CD14-positive monocyte (primary cell): Measurements from ENCODE around the gene TNPO1. TPM values are rescaled to one million over a fixed set of nuclear protein-coding genes. Genes with fewer than 3 reads are reported as not detected.

Experiments used
- DNase-seq, 3 donors: peaks; one replicate each; pipeline ENCODE4 v3.0.0-alpha.2; 2011 to 2022
- H2AFZ ChIP-seq: 2 replicates; pipeline ENCODE4 v1.6.0; 2012; ENCODE audit warnings: mild to moderate bottlenecking, low read depth, low read length, inconsistent platforms; ENCODE audit not compliant: insufficient read depth, poor library complexity, severe bottlenecking
- H3K27ac ChIP-seq, 2 donors: 1 replicate in 1 of 2; 2 replicates in 1 of 2; pipeline ENCODE4 v1.5.1; 2012 to 2013; ENCODE audit warnings: low read length in 2 of 2, control low read depth in 1 of 2, inconsistent platforms in 1 of 2, low read depth in 1 of 2, mild to moderate bottlenecking in 1 of 2
- H3K27me3 ChIP-seq, 2 donors: one replicate each; pipeline versions ENCODE4 v1.6.0 to v1.6.1; 2011 to 2013; ENCODE audit warnings: low read length in 2 of 2; ENCODE audit not compliant: control insufficient read depth in 2 of 2, insufficient read depth in 2 of 2
- H3K36me3 ChIP-seq, 2 donors: replicated peaks in 1 of 2; 1 replicate in 1 of 2; 2 replicates in 1 of 2; pipeline versions ENCODE4 v1.5.1 to v1.6.1; 2012 to 2013; ENCODE audit warnings: low read length in 2 of 2, control low read depth in 1 of 2, inconsistent platforms in 1 of 2, mild to moderate bottlenecking in 1 of 2; ENCODE audit not compliant: insufficient read depth in 2 of 2, control insufficient read depth in 1 of 2
- H3K4me1 ChIP-seq, 2 donors: 1 replicate in 1 of 2; 2 replicates in 1 of 2; pipeline versions ENCODE4 v1.5.1 to v1.6.1; 2012 to 2013; ENCODE audit warnings: low read length in 2 of 2, control low read depth in 1 of 2, inconsistent platforms in 1 of 2, mild to moderate bottlenecking in 1 of 2, moderate library complexity in 1 of 2; ENCODE audit not compliant: insufficient read depth in 2 of 2, control insufficient read depth in 1 of 2
- H3K4me2 ChIP-seq: replicated peaks from 2 replicates; pipeline ENCODE3; 2012; ENCODE audit warnings: low read length, moderate library complexity, mild to moderate bottlenecking; ENCODE audit not compliant: poor library complexity, severe bottlenecking; ENCODE audit errors: extremely low read depth
- H3K4me3 ChIP-seq, 3 experiments: fragments of 200-600 bp in 1 of 3; sonication (generic) in 1 of 3; replicated peaks in 1 of 3; 1 replicate in 2 of 3; 2 replicates in 1 of 3; pipeline ENCODE4 v1.5.1; 2011 to 2013; ENCODE audit warnings: low read length in 3 of 3, mild to moderate bottlenecking in 3 of 3, control low read depth in 2 of 3, low read depth in 2 of 3, inconsistent platforms in 1 of 3, moderate library complexity in 1 of 3
- H3K79me2 ChIP-seq: 2 replicates; pipeline ENCODE4 v1.6.0; 2012; ENCODE audit warnings: mild to moderate bottlenecking, control low read depth, inconsistent platforms, low read length, moderate library complexity; ENCODE audit not compliant: insufficient read depth
- H3K9ac ChIP-seq: 2 replicates; pipeline ENCODE4 v1.6.0; 2017; ENCODE audit warnings: low read length, mild to moderate bottlenecking; ENCODE audit not compliant: insufficient read depth, poor library complexity, severe bottlenecking
- H3K9me3 ChIP-seq, 2 donors: replicated peaks in 1 of 2; 1 replicate in 1 of 2; 2 replicates in 1 of 2; pipeline versions ENCODE4 v1.5.1 to v1.6.1; 2012 to 2013; ENCODE audit warnings: low read length in 2 of 2, control low read depth in 1 of 2; ENCODE audit not compliant: control insufficient read depth in 1 of 2, insufficient read depth in 1 of 2
- H4K20me1 ChIP-seq: 2 replicates; pipeline ENCODE4 v1.6.0; 2012; ENCODE audit warnings: mild to moderate bottlenecking, low read length, control low read depth, moderate library complexity; ENCODE audit not compliant: insufficient read depth
- H3K27ac Mint-ChIP-seq, 7 donors: one replicate each; pipeline ENCODE4 v1.8.0; 2020; ENCODE audit warnings: mild to moderate bottlenecking in 7 of 7, mixed read lengths in 7 of 7, moderate library complexity in 6 of 7, inconsistent platforms in 2 of 7
- H3K27me3 Mint-ChIP-seq, 3 donors: one replicate each; pipeline ENCODE4 v1.8.0; 2021 to 2022; ENCODE audit warnings: low read depth in 3 of 3, mild to moderate bottlenecking in 3 of 3, mixed read lengths in 3 of 3, moderate library complexity in 3 of 3, inconsistent platforms in 1 of 3
- H3K36me3 Mint-ChIP-seq, 2 donors: one replicate each; pipeline ENCODE4 v1.8.0; 2020; ENCODE audit warnings: mixed read lengths in 2 of 2, inconsistent platforms in 1 of 2, mild to moderate bottlenecking in 1 of 2
- H3K4me1 Mint-ChIP-seq: one replicate; pipeline ENCODE4 v1.8.0; 2020; ENCODE audit warnings: mild to moderate bottlenecking, mixed read lengths
- H3K4me3 Mint-ChIP-seq, 2 donors: one replicate each; pipeline ENCODE4 v1.8.0; 2020; ENCODE audit warnings: mild to moderate bottlenecking in 2 of 2, mixed read lengths in 2 of 2, moderate library complexity in 1 of 2
- H3K9me3 Mint-ChIP-seq, 7 donors: one replicate each; pipeline ENCODE4 v1.8.0; 2020 to 2022; ENCODE audit warnings: mixed read lengths in 7 of 7, mild to moderate bottlenecking in 6 of 7, moderate library complexity in 6 of 7, inconsistent platforms in 2 of 7
- CTCF ChIP-seq: fragments of 200-600 bp; IDR thresholded peaks from one replicate; pipeline ENCODE4 v1.8.0; 2022; ENCODE audit warnings: antibody characterized with exemption, mild to moderate bottlenecking
- WGBS: methylation state at CpG from one replicate; pipeline ENCODE4 v1.1.5; 2013; ENCODE audit warnings: missing lambda C conversion rate; ENCODE audit not compliant: insufficient coverage; 5-methylcytosine and 5-hydroxymethylcytosine counted together
- intact Hi-C, 2 donors: fragments of 100-400 bp; cut with micrococcal nuclease; formaldehyde crosslinking; loops; one replicate each; pipeline versions ENCODE4 v1.15.0 to v1.15.1; 2023
- polyA plus RNA-seq, 3 donors: library from polyadenylated mRNA; depleted of rRNA in 1 of 3; unstranded in 2 of 3; stranded (reverse) in 1 of 3; fragments of 300-500 nt in 2 of 3; fragments of >200 nt in 1 of 3; fragmentation: Illumina TruSeq in 2 of 3; gene quantifications; 1 replicate in 2 of 3; 2 replicates in 1 of 3; pipeline ENCODE4 v1.2.3, GENCODE V29; 2012 to 2021

Gene TNPO1
- polyA plus RNA-seq, 3 donors = 9.3 to 28.1 (median 26.3) TPM

DNA sequence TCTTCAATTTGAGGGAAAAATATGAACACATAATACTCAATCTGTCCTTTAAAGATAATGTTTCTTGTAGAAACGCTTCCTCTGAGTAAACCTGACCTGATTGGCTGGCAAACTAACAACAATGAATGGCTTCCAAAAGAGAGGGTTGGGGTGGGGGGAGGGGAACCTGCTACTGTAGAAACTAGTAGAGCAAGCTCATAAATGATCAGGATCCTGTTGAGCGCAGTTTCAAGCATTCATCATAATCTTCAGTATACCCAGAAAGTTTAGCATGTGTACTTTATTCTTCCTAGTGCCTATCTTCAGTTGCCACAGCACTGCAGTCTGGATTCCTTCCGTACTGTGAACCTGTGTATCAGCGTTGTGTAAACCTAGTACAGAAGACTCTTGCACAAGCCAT is 76.4 kb downstream of the TNPO1 start:
- Mint-ChIP-seq H3K36me3 (peaks cover 76 to 87% of the 10 kb centered on the region in 2 donors), H3K9me3 (peaks cover 0 to 3% (median 0%) of the 10 kb centered on the region in 7 donors), H3K4me1 (no peaks in the 10 kb centered on the region), H3K27me3 (no peaks in the 10 kb centered on the region), H3K27ac (no peak overlapping the region), H3K4me3 (no peak overlapping the region)
- peaks cover 87 to 97% of the 10 kb centered on the region in 2 donors for H3K36me3 ChIP-seq
- H3K4me1 ChIP-seq = no peaks in the 10 kb centered on the region
- no peak overlapping the region for H3K27ac ChIP-seq
- H3K79me2 ChIP-seq = no peaks in the 10 kb centered on the region
- no peaks in the 10 kb centered on the region for H3K9me3 ChIP-seq
- no peak for TF ChIP-seq CTCF
- H2AFZ ChIP-seq = no peak overlapping the region
- H3K4me3 ChIP-seq = no peak overlapping the region
- no peak overlapping the region for H3K4me2 ChIP-seq
- no peak overlapping the region for H3K9ac ChIP-seq
- DNase-seq = no peak
- peaks cover 4% of the 10 kb centered on the region for H4K20me1 ChIP-seq
- intact Hi-C loops = no loop called here
- WGBS = 100% methylated on average over 2 of the region's 4 CpGs
- no peaks in the 10 kb centered on the region for H3K27me3 ChIP-seq

GRCh38 chr5:72895758-72896157 is 79.3 kb downstream of the TNPO1 start:
- intact Hi-C loops = no loop called here
- Histone ChIP-seq H4K20me1 (no peaks in the 10 kb centered on the region), H3K36me3 (peaks cover 90 to 96% of the 10 kb centered on the region in 2 donors), H3K9ac (no peak overlapping the region), H3K4me3 (no peak overlapping the region), H3K9me3 (no peaks in the 10 kb centered on the region), H3K79me2 (no peaks in the 10 kb centered on the region), H3K4me1 (no peaks in the 10 kb centered on the region), H2AFZ (no peak overlapping the region), H3K27me3 (no peaks in the 10 kb centered on the region), H3K27ac (no peak overlapping the region), H3K4me2 (no peak overlapping the region)
- H3K4me1 Mint-ChIP-seq = no peaks in the 10 kb centered on the region
- DNase-seq = no peak
- H3K27ac Mint-ChIP-seq = no peak overlapping the region
- no peak overlapping the region for H3K4me3 Mint-ChIP-seq
- H3K36me3 Mint-ChIP-seq = peaks cover 64 to 75% of the 10 kb centered on the region in 2 donors
- TF ChIP-seq CTCF = no peak
- H3K27me3 Mint-ChIP-seq = no peaks in the 10 kb centered on the region
- peaks cover 0 to 3% (median 0%) of the 10 kb centered on the region in 7 donors for H3K9me3 Mint-ChIP-seq
- no CpG with 5 or more reads among the region's 2 CpGs for WGBS
